Measurements from ENCODE around the gene SLCO2A1.

- TF ChIP-seq, protein P1, sequence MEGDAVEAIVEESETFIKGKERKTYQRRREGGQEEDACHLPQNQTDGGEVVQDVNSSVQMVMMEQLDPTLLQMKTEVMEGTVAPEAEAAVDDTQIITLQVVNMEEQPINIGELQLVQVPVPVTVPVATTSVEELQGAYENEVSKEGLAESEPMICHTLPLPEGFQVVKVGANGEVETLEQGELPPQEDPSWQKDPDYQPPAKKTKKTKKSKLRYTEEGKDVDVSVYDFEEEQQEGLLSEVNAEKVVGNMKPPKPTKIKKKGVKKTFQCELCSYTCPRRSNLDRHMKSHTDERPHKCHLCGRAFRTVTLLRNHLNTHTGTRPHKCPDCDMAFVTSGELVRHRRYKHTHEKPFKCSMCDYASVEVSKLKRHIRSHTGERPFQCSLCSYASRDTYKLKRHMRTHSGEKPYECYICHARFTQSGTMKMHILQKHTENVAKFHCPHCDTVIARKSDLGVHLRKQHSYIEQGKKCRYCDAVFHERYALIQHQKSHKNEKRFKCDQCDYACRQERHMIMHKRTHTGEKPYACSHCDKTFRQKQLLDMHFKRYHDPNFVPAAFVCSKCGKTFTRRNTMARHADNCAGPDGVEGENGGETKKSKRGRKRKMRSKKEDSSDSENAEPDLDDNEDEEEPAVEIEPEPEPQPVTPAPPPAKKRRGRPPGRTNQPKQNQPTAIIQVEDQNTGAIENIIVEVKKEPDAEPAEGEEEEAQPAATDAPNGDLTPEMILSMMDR (IDR thresholded peaks at IDR 0.05), result peak; percentile 45 to 85 (median 76)
- no peak for TF ChIP-seq POLR2A (IDR thresholded peaks at IDR 0.05)
Measured at GRCh38 chr3:133927540-133928066, 102.1 kb downstream of the SLCO2A1 start.

All from body of pancreas (tissue), 4 donors.